Non-pigmented ciliary epithelial cell (primary cell): ENCODE measurements around the gene ACTMAP.
A peak's percentile ranks its signal among the peaks of the same experiment; 100 is the strongest.
"Not testable (repeated sequence)": the region's sequence is repeated elsewhere in the genome, so short reads cannot be mapped to it uniquely, and the experiment has no call there.

ENCODE experiments used
- DNase-seq: peaks from one replicate; pipeline ENCODE4 v3.0.0-alpha.2; 2010; ENCODE audit warnings: low read depth

ACTMAP gene

GRCh38 chr19:40776364-40776763 lies 26.1 kb upstream of the ACTMAP start:
- DNase-seq = no peak

GRCh38 chr19:40775632-40776022 lies 25.4 kb upstream of the ACTMAP start:
- no peak for DNase-seq

DNA sequence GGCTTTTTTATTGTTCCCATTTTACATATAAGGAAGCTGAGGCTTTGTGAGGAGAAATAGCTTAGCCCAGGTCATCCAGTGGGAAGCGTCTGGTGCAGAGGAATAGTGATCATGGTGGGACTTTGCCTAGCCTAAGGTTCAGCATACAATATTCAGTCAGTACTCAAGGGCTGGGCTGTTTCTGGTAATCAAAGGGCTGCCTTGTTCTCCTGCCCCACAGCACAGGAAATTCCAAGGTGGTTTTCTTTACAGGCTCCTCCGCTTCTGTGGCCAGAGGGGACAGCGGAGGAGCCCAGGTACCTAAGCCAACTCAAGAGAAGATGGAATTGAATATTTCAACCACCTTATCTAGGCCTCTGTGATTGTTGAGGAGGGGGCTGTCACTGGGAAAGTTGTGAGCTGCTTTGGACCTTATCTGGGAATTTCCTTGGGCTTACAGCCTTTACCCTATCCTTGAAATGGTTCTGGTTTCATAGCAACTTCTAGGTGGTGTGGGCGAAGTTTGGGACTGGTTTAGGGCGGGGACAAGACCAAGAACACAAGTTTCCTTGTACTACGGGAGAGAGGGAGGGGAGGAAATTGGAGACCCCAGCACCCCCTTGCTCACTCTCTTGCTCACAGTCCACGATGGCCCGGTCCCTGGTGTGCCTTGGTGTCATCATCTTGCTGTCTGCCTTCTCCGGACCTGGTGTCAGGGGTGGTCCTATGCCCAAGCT lies 24.8 kb upstream of the ACTMAP start, which contains the start of gene MIA:
TSS of gene MIA (plus strand) at position 606 of the 716 bp plus-strand sequence. CDS start at position 628, 22 bp downstream.
- no peak for DNase-seq

DNA sequence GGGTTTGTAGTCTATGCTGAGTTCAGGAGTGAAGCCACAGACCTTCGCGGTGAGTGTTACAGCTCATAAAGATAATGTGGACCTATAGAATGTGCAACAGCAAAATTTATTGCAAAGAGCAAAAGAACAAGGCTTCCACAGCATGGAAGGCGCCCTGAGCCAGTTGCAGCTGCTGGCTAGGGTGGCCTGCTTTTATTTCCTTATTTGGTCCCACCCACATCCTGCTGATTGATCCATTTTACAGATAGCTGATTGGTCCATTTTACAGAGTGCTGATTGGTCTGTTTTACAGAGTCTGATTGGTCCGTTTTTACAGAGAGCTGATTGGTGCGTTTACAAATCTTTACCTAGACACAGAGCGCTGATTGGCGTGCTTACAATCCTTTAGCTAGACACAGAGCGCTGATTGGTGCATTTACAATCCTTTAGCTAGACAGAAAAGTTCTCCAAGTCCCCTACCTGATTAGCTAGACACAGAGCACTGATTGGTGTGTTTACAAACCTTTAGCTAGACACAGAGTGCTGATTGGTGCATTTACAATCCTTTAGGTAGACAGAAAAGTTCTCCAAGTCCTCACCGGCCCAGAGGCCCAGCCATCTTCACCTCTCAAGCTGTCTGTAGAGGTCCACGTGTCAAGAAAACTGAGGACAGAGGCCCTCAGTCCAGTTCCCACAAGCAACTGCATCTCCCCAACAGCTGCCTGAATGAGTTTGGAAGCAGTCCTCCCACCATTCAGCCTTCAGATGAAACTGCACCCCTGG lies 21.0 kb upstream of the ACTMAP start:
- DNase-seq = not testable (repeated sequence)

GRCh38 chr19:40768869-40769268 lies 18.6 kb upstream of the ACTMAP start:
- DNase-seq = no peak

DNA sequence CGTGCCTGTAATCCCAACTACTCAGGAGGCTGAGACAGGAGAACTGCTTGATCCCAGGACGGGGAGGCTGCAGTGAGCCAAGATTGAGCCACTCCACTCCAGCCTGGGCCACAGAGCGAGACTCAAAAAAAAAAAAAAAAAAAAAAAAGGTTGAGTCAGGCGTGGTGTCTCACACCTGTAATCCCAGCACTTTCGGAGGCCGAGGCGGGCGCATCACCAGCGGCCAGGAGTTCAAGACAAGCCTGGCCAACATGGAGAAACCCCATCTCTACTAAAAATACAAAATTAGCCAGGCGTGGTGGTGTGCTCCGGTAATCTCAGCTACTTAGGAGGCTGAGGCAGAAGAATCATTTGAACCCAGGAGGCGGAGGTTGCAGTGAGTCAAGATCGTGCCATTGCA lies 16.1 kb upstream of the ACTMAP start:
- not testable (repeated sequence) for DNase-seq

GRCh38 chr19:40763963-40764362 lies 13.7 kb upstream of the ACTMAP start:
- DNase-seq = no peak

GRCh38 chr19:40763526-40763925 lies 13.2 kb upstream of the ACTMAP start:
- no peak for DNase-seq

GRCh38 chr19:40762754-40763470 lies 12.6 kb upstream of the ACTMAP start:
- DNase-seq = no peak

DNA sequence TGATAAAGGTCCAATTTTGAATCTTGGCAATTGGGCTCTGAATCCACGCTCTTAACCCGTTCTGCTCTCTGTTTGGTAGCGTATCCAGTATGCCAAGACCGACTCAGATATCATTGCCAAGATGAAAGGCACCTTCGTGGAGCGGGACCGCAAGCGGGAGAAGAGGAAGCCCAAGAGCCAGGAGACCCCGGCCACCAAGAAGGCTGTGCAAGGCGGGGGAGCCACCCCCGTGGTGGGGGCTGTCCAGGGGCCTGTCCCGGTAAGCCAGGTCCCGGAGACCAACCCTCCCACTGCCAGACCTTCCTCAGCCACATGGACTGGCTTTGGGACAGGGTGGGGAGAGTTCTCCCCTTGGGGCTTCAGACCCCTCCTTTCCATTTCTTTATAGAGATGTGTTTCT lies 9.1 kb upstream of the ACTMAP start:
- DNase-seq = no peak

GRCh38 chr19:40758491-40758890 lies 8.2 kb upstream of the ACTMAP start:
- DNase-seq = no peak

DNA sequence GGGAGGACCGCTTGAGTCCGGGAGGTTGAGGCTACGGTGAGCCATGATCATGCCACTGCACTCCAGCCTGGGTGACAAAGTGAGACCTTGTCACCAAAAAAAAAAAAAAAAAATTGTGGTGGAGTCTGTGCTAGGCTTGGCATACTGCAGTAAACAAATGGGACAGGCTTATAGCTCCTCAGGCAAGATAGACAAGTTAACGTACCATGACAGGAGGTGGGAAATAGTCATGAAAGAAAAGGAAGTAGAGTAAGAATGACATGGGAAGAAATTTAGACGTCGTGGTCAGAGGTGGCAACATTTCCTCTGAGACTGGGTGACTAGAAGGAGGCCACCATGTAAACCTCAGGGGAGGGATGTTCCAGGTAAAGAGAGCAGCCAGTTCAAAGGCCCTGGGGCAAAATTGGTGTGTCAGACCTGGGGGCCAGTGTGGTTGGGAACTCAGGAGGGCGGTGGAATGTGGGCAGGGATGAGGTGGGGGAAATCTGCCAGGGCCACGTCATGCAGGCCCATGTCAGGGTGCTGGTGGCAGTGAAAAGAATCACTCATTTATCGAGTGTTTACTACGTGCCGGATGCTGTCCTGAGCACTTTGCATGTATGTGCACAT lies 6.3 kb upstream of the ACTMAP start:
- DNase-seq = no peak

- DNase-seq = no peak
These were observed 5.5 kb upstream of the ACTMAP start for GRCh38 chr19:40755791-40756190.

- no peak for DNase-seq
These were observed 5.0 kb upstream of the ACTMAP start for GRCh38 chr19:40755248-40755624.

DNA sequence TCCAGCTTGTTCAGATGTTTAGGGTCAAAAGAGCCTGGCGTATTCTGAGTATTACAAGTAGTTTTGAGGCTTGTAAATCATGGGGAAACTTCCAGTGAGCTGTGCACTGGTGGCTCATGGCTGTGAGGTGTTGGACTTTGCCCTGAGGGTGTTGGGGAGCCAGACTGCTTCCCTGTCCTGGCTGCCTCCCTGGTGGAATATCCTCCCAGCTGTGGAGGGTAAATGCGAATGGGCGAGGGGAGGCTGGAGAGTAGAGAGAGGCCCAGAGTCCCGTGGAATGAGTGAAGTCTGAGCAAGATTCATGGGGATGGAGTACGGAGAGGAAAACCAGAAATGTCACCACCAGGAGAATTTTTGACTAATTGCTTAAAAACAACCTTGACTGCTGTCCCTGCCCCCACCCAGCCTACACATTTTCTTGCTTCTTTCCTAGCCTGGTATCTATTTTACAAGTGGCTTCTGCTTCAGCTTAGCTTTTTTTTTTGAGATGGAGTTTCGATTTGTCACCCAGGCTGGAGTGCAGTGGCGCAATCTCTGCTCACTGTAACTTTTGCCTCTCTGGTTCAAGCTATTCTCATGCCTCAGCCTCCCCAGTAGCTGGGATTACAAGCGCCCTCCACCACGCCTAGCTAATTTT lies 4.5 kb upstream of the ACTMAP start:
- DNase-seq = no peak

- DNase-seq = no peak
These were observed 2.0 kb upstream of the ACTMAP start for GRCh38 chr19:40752257-40752781.

- DNase-seq = peak; percentile 91
These were observed 729 bp upstream of the ACTMAP start, which contains the start of gene SNRPA for GRCh38 chr19:40750874-40751537. Gene SNRPA, plus strand, starts transcription at chr19:40751203. Its CDS starts 206 bp downstream, at chr19:40751409.

DNA sequence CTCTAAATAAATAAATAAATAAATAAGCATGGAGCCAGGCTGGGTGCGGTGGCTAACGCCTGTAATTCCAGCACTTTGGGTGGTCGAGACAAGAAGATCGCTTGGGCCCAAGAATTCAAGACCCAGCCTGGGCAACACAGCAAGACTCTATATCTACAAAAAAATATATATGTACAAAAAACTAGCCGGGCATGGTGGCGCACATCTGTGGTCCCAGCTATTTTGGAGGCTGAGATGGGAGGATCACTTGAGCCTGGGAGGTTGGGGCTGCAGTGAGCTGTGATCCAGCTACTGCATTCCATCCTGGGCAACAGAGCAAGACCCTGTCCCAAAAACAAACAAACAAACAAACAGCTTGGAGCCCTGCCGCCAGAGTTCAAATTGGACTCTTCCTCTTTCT lies 2.7 kb downstream of the ACTMAP start:
- DNase-seq = no peak

DNA sequence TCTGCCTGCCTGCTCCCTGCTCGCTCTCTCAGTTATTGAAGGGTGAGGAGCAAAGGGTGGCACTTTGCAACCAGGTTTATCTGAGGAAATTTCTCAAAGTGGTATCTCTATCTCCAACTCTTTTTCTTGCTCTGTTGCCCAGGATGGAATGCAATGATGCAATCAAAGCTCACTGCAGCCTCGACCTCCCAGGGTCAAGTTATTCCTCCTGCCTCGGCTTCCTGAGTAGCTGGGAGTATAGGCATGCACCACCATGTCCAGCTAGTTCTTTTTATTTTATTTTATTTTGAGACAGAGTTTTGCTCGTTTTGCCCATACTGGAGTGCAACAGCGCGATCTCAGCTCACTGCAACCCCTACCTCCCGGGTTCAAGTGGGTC lies 4.9 kb downstream of the ACTMAP start:
- no peak for DNase-seq

DNA sequence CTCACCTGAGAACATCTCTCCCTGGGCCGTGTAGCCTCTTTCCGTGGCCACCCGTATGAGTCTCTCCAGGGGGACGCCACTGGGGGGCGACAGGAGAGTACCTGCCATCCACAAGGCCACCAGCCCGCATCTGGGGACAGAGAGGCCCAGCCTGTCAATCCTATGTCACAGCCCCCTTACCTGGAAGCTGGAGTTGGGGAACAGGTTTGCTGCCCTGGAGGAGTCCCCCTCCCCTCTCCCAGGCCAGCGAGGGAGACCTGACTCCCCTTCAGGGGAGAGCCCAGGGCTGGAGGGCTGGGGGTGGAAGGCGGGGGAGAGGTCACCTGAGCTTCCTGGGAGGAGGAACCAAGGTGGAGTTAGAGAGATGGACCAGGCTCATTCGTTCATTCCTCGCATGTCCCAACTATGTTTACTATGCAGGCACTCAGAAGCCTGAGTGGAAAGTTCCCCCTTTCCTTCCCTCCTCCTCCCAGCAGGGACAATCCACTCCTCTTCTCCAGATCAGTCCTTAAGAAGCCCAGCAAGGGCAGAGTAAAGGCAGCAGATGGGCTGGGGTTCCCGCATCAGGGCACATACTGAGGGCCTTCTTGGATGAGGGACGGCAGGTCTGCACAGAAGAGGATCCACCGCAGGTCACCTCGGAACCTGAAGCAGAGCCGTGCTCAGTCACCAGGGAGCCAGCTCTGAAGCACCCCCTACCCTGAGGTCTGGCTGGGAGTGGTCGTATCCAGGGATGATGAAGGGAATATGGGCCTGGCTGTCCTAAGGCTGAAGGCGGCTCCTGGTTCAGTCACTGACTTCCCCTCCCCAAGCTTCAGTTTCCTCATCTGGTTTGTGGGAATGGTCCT lies 5.5 kb downstream of the ACTMAP start:
- no peak for DNase-seq
